Epithelial cell of esophagus (primary cell): Measurements from ENCODE around the gene NT5M.

Experiments
- DNase-seq: peaks from one replicate; pipeline ENCODE4 v3.0.0; 2010; ENCODE audit warnings: low read depth
- H3K4me3 ChIP-seq: 2 replicates; pipeline ENCODE4 v1.5.1; 2011; ENCODE audit warnings: mild to moderate bottlenecking, low read length, control low read depth
- CTCF ChIP-seq: IDR thresholded peaks from 2 replicates; pipeline ENCODE4 v1.5.1; 2011; ENCODE audit warnings: low read depth, mild to moderate bottlenecking, low read length, control low read depth, inconsistent platforms; ENCODE audit not compliant: insufficient read depth; ENCODE audit errors: missing control alignments

The NT5M gene

GRCh38 chr17:17347956-17348871 lies 45.0 kb downstream of the NT5M start:
- no peak for DNase-seq
- no peak overlapping the region for H3K4me3 ChIP-seq
- no peak for TF ChIP-seq CTCF

DNA sequence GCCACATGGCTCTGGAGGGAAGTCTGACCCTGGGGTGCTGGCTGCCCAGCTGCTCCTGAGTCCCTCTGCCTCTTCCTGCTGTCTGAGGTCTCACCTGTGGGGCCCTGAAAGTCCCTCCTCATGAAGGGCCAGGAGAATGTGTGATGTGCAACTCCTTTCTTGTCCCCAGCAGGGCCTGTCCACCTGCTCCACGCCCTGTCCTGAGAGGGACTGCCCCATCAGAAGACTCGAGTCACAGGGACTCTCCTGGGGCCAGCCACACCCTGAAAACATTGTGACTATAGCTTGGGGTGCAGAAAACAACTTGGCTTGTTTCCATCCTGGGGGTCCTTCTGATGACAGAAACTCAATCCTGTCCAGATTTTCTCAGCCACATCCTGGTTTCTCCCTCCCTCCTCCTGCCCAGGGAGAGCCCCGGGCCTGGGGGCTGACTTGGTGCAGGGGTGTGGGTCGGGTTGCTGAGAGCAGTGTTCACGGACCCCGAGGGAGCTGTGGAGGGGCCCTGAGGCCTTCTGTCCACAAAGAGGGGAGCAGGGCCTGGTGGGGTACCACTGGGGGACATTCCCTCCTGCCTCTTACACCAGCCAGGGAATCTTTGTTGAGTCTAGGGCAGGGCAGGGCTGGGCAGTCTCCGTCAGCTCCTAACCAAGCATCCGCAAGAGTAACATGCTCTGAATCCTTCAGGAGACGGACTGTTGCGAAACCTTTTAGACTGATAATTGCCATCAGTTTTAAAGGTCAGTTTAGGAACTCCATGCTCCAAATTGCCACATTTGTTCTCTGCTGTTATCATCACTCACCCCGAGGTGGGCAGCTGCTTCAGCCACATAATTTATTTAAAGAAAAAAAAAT lies 45.9 kb downstream of the NT5M start:
- H3K4me3 ChIP-seq: no peak overlapping the region
- no peak for TF ChIP-seq CTCF
- no peak for DNase-seq

- TF ChIP-seq CTCF: no peak
- no peak for DNase-seq
- H3K4me3 ChIP-seq: no peak overlapping the region
These were observed 46.5 kb downstream of the NT5M start for GRCh38 chr17:17349724-17350106.

DNA sequence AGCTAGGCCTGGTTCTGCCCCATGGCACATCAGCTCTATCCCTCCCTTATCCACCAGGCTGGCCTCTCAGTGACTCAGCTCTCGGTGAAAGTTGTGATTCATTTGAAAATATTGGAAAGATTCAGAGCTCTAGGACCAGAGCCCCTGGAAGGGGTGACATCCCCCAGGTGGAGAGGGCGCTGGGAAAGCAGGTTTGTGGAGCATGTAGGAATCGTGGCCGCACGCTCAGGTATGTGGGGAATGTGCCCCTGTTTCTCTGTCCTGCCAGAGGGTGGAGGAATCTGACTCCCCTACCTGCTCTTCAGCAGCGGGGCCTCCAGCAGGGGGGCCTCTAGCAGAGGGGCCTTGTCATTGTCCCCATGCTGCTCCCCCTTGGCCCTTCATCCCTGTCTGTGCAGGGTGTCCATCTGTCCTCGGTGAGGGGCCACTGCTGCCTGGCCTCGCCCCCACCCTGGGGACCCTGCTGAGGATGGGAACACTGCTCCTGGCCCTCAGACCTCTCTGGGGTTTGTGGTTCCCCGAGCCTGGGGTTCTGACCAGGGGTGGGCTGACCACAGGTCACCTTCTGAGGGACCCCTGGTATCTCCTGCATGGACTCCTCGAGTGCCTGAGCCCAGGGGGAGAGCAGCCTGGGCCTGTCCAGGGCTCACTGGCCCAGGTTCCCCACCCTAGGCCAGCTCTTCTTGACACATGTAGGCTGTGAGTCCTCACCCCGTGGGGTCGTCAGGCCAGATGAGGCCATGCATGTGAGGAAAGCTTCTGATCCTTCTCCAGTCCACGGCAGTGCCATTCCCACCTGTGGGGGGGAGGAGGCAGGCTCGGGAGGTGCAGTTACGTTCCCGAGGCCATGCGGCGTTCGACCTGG lies 47.5 kb downstream of the NT5M start:
- DNase-seq: peak; percentile 52
- TF ChIP-seq CTCF: no peak
- H3K4me3 ChIP-seq: no peak overlapping the region

GRCh38 chr17:17351356-17351891 lies 48.3 kb downstream of the NT5M start:
- no peak for TF ChIP-seq CTCF
- DNase-seq: no peak
- no peak overlapping the region for H3K4me3 ChIP-seq

DNA sequence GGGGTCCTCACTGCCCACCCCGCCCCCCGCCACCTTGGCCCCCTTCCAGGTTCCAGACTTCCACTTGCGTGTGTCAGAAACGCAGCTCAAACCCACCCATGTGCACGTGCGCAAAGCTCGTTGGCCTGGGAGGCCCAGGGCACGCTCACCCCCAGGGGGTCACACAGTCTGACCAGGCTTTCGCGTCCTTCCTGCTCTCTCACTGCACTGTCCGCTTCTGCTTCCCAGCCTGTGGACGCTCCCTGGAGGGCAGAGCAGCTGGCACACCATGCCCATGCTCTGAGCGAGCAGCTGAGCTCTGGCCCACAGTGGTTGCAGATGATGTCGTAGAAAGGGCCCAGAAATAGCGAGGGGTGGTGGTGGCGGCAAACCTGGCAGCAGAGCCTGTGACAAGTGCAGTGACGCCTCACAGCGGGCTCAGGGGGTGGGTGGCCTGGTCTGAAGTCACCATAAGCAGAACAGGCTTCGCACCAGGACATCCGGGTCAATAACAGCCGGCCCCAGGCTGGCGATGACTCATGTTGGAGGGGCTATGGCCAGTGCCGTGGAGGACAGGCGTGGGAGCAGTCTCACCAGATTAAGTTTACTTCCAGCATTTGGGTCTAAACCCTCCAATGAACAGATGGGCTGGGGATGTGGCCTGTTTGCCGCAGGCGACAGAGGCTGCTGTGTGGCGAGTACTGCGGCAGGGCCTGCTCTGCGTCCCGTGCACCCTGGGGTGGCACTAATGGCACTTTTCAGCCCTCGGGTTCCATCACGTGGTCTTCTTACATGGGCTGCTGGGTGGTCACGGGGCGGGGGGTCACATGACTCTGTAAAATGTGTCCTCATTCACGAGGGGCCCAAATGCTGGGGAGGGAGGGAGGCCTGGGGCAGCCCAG lies 49.0 kb downstream of the NT5M start:
- H3K4me3 ChIP-seq: no peak overlapping the region
- DNase-seq: no peak
- no peak for TF ChIP-seq CTCF
